Endothelial cell (in vitro differentiated cells): Measurements from ENCODE around the gene SMIM7. TPM values are rescaled to one million over a fixed set of nuclear protein-coding genes. Genes with fewer than 3 reads are reported as not detected.

ENCODE experiments used
- DNase-seq: peaks from one replicate; pipeline ENCODE4 v3.0.0; 2021; ENCODE audit warnings: low spot score
- H3K27ac Mint-ChIP-seq: one replicate; pipeline ENCODE4 v1.8.0; 2021; ENCODE audit warnings: mixed read lengths, inconsistent platforms; ENCODE audit not compliant: unreplicated experiment
- H3K27me3 Mint-ChIP-seq: one replicate; pipeline ENCODE4 v1.8.0; 2021; ENCODE audit warnings: mild to moderate bottlenecking, moderate library complexity, mixed read lengths, inconsistent platforms; ENCODE audit not compliant: unreplicated experiment
- H3K36me3 Mint-ChIP-seq: one replicate; pipeline ENCODE4 v1.8.0; 2021; ENCODE audit warnings: mild to moderate bottlenecking, low read depth, mixed read lengths, inconsistent platforms; ENCODE audit not compliant: unreplicated experiment
- H3K4me1 Mint-ChIP-seq: one replicate; pipeline ENCODE4 v1.8.0; 2021; ENCODE audit warnings: mild to moderate bottlenecking, mixed read lengths, inconsistent platforms; ENCODE audit not compliant: unreplicated experiment
- H3K4me3 Mint-ChIP-seq: one replicate; pipeline ENCODE4 v1.8.0; 2021; ENCODE audit warnings: mild to moderate bottlenecking, mixed read lengths, inconsistent platforms; ENCODE audit not compliant: unreplicated experiment
- H3K9me3 Mint-ChIP-seq: one replicate; pipeline ENCODE4 v1.8.0; 2021; ENCODE audit warnings: mixed read lengths, inconsistent platforms; ENCODE audit not compliant: unreplicated experiment
- CTCF ChIP-seq: fragments of 200-600 bp; sonication (generic); IDR thresholded peaks from one replicate; pipeline ENCODE4 v1.5.0; 2021; ENCODE audit warnings: antibody characterized with exemption; ENCODE audit not compliant: unreplicated experiment
- total RNA-seq: library from RNA; stranded (reverse); fragmentation: NEBNext Ultra II Directional; extraction: Animal tissue kit (Norgen Biotek cat#: 25700); gene quantifications from one replicate; pipeline ENCODE4 v1.2.1, GENCODE V29; 2021; ENCODE audit not compliant: unreplicated experiment

SMIM7 gene
- total RNA-seq, 1 donor from 2014 or later = 53.2 TPM

- Mint-ChIP-seq H3K36me3 (no peaks in the 10 kb centered on the region), H3K9me3 (no peaks in the 10 kb centered on the region), H3K4me1 (peaks cover 7% of the 10 kb centered on the region), H3K4me3 (no peak overlapping the region), H3K27me3 (peaks cover under 1% of the 10 kb centered on the region), H3K27ac (no peak overlapping the region)
- no peak for DNase-seq
- no peak for TF ChIP-seq CTCF
Measured at GRCh38 chr19:16668176-16668575, 8.2 kb upstream of the SMIM7 start.

- H3K27me3 Mint-ChIP-seq = peaks cover 8% of the 10 kb centered on the region
- peaks cover 18% of the 10 kb centered on the region for H3K36me3 Mint-ChIP-seq
- no peak for DNase-seq
- peak overlapping the region; percentile 85 for H3K4me3 Mint-ChIP-seq
- H3K27ac Mint-ChIP-seq = no peak overlapping the region
- peaks cover 14% of the 10 kb centered on the region for H3K4me1 Mint-ChIP-seq
- TF ChIP-seq CTCF = no peak
- H3K9me3 Mint-ChIP-seq = no peaks in the 10 kb centered on the region
Measured at GRCh38 chr19:16661480-16662034, 1.6 kb upstream of the SMIM7 start.

- H3K36me3 Mint-ChIP-seq = peaks cover 23% of the 10 kb centered on the region
- H3K27me3 Mint-ChIP-seq = peaks cover 8% of the 10 kb centered on the region
- no peaks in the 10 kb centered on the region for H3K9me3 Mint-ChIP-seq
- peak within 1 kb of the TSS; percentile 98 for H3K4me3 Mint-ChIP-seq
- TF ChIP-seq CTCF = no peak
- peaks cover 14% of the 10 kb centered on the region for H3K4me1 Mint-ChIP-seq
- DNase-seq = peak; percentile 22
- H3K27ac Mint-ChIP-seq = peak within 1 kb of the TSS; percentile 99
Measured at GRCh38 chr19:16660763-16661479, 977 bp upstream of the SMIM7 start, which contains the start of gene TMEM38A. TMEM38A (plus strand) TSS chr19:16661139; CDS start chr19:16661218, 79 bp downstream.

- Mint-ChIP-seq H3K27me3 (peaks cover 8% of the 10 kb centered on the region), H3K27ac (peak overlapping the region; percentile 99)
- no peak for DNase-seq
Measured at GRCh38 chr19:16659464-16659831, 496 bp downstream of the SMIM7 start.

More at GRCh38 chr19:16659464-16659831, 496 bp downstream of the SMIM7 start:
- Mint-ChIP-seq H3K4me1 (peaks cover 14% of the 10 kb centered on the region), H3K9me3 (no peaks in the 10 kb centered on the region), H3K36me3 (peaks cover 23% of the 10 kb centered on the region), H3K4me3 (peak overlapping the region; percentile 98)
- no peak for TF ChIP-seq CTCF
